Measurements from ENCODE around the gene NDP. TPM values are rescaled to one million over a fixed set of nuclear protein-coding genes. Genes with fewer than 3 reads are reported as not detected.

The NDP gene
- total and polyA plus RNA-seq, 7 experiments from 2014 or later: not detected

DNA sequence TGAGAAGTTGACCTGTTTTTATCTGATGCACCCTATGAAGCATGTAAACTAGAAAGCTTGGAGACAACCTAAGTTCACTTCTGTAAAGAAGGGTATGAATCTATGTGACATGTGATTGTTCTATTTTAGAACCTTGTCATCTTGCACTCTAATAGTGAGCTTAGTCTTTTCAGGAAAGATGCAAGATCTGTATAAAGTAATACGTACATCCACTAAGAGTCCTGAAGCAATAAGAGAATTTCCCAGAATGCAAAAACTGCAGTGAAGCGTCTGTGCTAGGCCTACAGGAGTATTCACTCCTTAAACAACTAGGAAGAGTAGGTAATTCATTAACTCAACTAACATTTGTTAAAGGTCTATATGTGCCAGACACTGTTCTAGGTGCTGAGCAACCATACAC lies 23.3 kb upstream of the NDP start:
- no peak for DNase-seq
- Mint-ChIP-seq H3K36me3 (no peaks in the 10 kb centered on the region), H3K4me3 (no peak overlapping the region), H3K9me3 (peaks cover 0 to 3% (median 0%) of the 10 kb centered on the region in 11 donors), H3K27me3 (peaks cover 0 to 3% (median 0%) of the 10 kb centered on the region in 5 donors), H3K27ac (no peak overlapping the region), H3K4me1 (no peaks in the 10 kb centered on the region)
- H3K36me3 ChIP-seq (ENCODE audit: control insufficient read depth in 2 of 3, insufficient read depth in 3 of 3, low read length in 3 of 3): no peaks in the 10 kb centered on the region
- POLR2A ChIA-PET: no interaction called here
- no peaks in the 10 kb centered on the region for H3K4me1 ChIP-seq (ENCODE audit: control insufficient read depth in 2 of 2, insufficient read depth in 2 of 2, low read length in 2 of 2)
- no peak for ATAC-seq
- no peaks in the 10 kb centered on the region for H3K27me3 ChIP-seq (ENCODE audit: control insufficient read depth in 2 of 2, insufficient read depth in 2 of 2, low read length in 2 of 2)
- H3K4me3 ChIP-seq (ENCODE audit: low read length): no peak overlapping the region
- H3K27ac ChIP-seq (ENCODE audit: low read depth, low read length): no peak overlapping the region
- intact Hi-C loops (cut with micrococcal nuclease): no loop called here
- no peaks in the 10 kb centered on the region for H3K9me3 ChIP-seq (ENCODE audit: control insufficient read depth in 2 of 3, low read length in 3 of 3)
- CTCF ChIA-PET: no interaction called here

DNA sequence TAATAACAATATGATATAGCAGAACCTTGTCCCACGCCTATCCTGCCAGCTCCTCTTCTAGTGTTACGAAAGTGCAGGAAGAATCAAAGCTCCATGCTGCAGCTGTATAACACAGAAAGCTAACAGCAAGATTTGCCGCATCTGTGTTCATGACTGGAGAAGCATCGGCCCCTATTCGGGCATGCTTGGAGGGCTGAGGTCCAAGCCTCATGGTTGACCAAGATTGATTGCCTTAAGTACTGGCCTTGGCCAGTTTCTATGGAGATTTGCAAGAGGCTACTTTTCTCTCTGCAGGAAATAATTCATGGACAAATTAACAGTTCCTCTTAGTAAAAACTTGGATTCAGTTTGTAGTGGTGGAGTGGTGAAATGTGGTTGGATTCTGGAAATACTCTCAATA lies 12.9 kb upstream of the NDP start:
- Histone ChIP-seq H3K27ac (ENCODE audit: low read depth, low read length) (no peak overlapping the region), H3K9me3 (ENCODE audit: control insufficient read depth in 2 of 3, low read length in 3 of 3) (no peaks in the 10 kb centered on the region), H3K4me1 (ENCODE audit: control insufficient read depth in 2 of 2, insufficient read depth in 2 of 2, low read length in 2 of 2) (no peaks in the 10 kb centered on the region), H3K27me3 (ENCODE audit: control insufficient read depth in 2 of 2, insufficient read depth in 2 of 2, low read length in 2 of 2) (no peaks in the 10 kb centered on the region), H3K4me3 (ENCODE audit: low read length) (no peak overlapping the region), H3K36me3 (ENCODE audit: control insufficient read depth in 2 of 3, insufficient read depth in 3 of 3, low read length in 3 of 3) (no peaks in the 10 kb centered on the region)
- intact Hi-C loops (cut with micrococcal nuclease): no loop called here
- Mint-ChIP-seq H3K36me3 (no peaks in the 10 kb centered on the region), H3K27ac (no peak overlapping the region), H3K27me3 (no peaks in the 10 kb centered on the region), H3K4me3 (no peak overlapping the region), H3K9me3 (no peaks in the 10 kb centered on the region), H3K4me1 (no peaks in the 10 kb centered on the region)
- ChIA-PET POLR2A (no interaction called here), CTCF (no interaction called here)
- DNase-seq (no peak), ATAC-seq (no peak)

DNA sequence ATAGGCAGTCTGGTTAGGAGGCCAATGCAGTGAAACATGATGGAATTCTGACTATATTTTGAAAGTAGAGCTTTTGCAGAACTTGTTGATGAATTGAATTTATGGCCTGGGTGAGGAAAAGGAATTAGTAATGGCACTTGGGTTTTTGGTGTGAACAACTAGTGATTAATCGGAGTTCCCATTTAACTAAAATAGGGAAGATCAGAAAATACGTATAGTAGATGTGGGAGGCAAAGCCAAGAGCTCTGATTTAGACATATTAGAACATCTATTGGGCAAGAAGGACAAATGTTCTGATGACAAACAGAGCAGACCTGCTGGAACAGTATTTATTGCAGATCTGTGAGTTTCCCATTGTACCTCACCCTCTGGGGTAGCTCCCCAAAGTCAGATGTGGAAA lies 12.3 kb upstream of the NDP start:
- H3K27me3 Mint-ChIP-seq: no peaks in the 10 kb centered on the region
- POLR2A ChIA-PET: no interaction called here
- H3K36me3 Mint-ChIP-seq: no peaks in the 10 kb centered on the region
- H3K27me3 ChIP-seq (ENCODE audit: control insufficient read depth in 2 of 2, insufficient read depth in 2 of 2, low read length in 2 of 2): no peaks in the 10 kb centered on the region
- H3K27ac Mint-ChIP-seq: no peak overlapping the region
- DNase-seq (no peak), ATAC-seq (no peak)
- no peak overlapping the region for H3K4me3 ChIP-seq (ENCODE audit: low read length)
- no peaks in the 10 kb centered on the region for H3K9me3 ChIP-seq (ENCODE audit: control insufficient read depth in 2 of 3, low read length in 3 of 3)
- no peaks in the 10 kb centered on the region for H3K9me3 Mint-ChIP-seq
- intact Hi-C loops (cut with micrococcal nuclease): no loop called here
- no peak overlapping the region for H3K4me3 Mint-ChIP-seq
- no peak overlapping the region for H3K27ac ChIP-seq (ENCODE audit: low read depth, low read length)
- no peaks in the 10 kb centered on the region for H3K36me3 ChIP-seq (ENCODE audit: control insufficient read depth in 2 of 3, insufficient read depth in 3 of 3, low read length in 3 of 3)
- H3K4me1 Mint-ChIP-seq: no peaks in the 10 kb centered on the region
- CTCF ChIA-PET: no interaction called here
- no peaks in the 10 kb centered on the region for H3K4me1 ChIP-seq (ENCODE audit: control insufficient read depth in 2 of 2, insufficient read depth in 2 of 2, low read length in 2 of 2)

DNA sequence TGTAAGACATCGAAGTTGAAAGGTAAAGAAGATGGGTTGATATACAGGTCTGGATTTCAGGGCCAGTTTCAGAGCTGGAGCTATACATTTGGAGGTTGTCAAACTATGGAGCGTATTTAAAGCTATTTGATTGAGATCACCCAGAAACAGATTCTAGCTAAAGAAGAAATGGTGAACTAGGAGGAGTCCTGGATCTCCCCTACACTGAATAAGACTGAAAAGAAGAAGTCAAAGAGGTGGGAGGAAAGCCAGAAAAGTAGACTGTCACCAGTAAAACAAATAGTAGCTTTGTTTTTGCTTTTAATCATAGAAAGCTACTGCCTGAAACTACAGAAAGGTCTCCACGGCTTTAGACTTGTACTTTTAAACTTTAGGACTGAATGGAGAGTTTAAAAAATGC lies 5.0 kb upstream of the NDP start:
- H3K4me1 Mint-ChIP-seq: peaks cover 0 to 9% (median 7%) of the 10 kb centered on the region in 7 donors
- H3K27me3 Mint-ChIP-seq: peaks cover 6 to 19% (median 9%) of the 10 kb centered on the region in 5 donors
- Histone ChIP-seq H3K4me3 (ENCODE audit: low read length) (no peak overlapping the region), H3K4me1 (ENCODE audit: control insufficient read depth in 2 of 2, insufficient read depth in 2 of 2, low read length in 2 of 2) (no peaks in the 10 kb centered on the region), H3K27me3 (ENCODE audit: control insufficient read depth in 2 of 2, insufficient read depth in 2 of 2, low read length in 2 of 2) (no peaks in the 10 kb centered on the region), H3K27ac (ENCODE audit: low read depth, low read length) (no peak overlapping the region), H3K9me3 (ENCODE audit: control insufficient read depth in 2 of 3, low read length in 3 of 3) (no peaks in the 10 kb centered on the region), H3K36me3 (ENCODE audit: control insufficient read depth in 2 of 3, insufficient read depth in 3 of 3, low read length in 3 of 3) (no peaks in the 10 kb centered on the region)
- H3K9me3 Mint-ChIP-seq: peaks cover 0 to 1% (median 0%) of the 10 kb centered on the region in 11 donors
- ATAC-seq (no peak), DNase-seq (no peak)
- ChIA-PET CTCF (no interaction called here), POLR2A (interaction anchor here (0.6 kb wide), 1 partner anchor 229 kb away, joined by 3 read pairs; no protein-coding TSS in a partner anchor)
- H3K36me3 Mint-ChIP-seq: peaks cover 0 to 4% (median 0%) of the 10 kb centered on the region in 5 donors
- no peak overlapping the region for H3K27ac Mint-ChIP-seq
- no peak overlapping the region for H3K4me3 Mint-ChIP-seq
- intact Hi-C loops (cut with micrococcal nuclease): no loop called here

DNA sequence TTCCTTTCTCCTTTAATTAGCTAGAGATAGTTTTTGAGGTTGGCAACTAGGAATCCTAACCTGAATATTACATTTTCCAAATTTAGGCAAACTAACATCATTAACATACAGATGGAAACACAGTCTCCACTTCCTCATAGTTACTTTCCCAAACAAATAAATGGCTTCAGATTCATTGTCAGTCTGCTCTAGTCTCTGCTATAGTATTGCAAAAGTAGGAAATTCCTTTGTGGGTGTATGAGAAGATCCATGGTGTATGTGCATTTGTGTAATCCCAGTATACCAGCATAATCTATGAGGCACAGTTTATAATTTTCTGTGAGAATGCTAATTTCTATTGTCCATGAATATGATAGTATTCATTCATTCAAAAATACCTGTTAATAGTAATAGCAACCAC lies 3.0 kb upstream of the NDP start:
- Histone ChIP-seq H3K4me1 (ENCODE audit: control insufficient read depth in 2 of 2, insufficient read depth in 2 of 2, low read length in 2 of 2) (no peaks in the 10 kb centered on the region), H3K9me3 (ENCODE audit: control insufficient read depth in 2 of 3, low read length in 3 of 3) (no peaks in the 10 kb centered on the region), H3K27ac (ENCODE audit: low read depth, low read length) (no peak overlapping the region), H3K36me3 (ENCODE audit: control insufficient read depth in 2 of 3, insufficient read depth in 3 of 3, low read length in 3 of 3) (no peaks in the 10 kb centered on the region), H3K27me3 (ENCODE audit: control insufficient read depth in 2 of 2, insufficient read depth in 2 of 2, low read length in 2 of 2) (no peaks in the 10 kb centered on the region), H3K4me3 (ENCODE audit: low read length) (no peak overlapping the region)
- CTCF ChIA-PET: no interaction called here
- Mint-ChIP-seq H3K27me3 (peaks cover 10 to 31% (median 20%) of the 10 kb centered on the region in 5 donors), H3K4me1 (peaks cover 0 to 11% (median 9%) of the 10 kb centered on the region in 7 donors), H3K36me3 (peaks cover 0 to 4% (median 0%) of the 10 kb centered on the region in 5 donors), H3K27ac (no peak overlapping the region), H3K9me3 (peaks cover 0 to 1% (median 0%) of the 10 kb centered on the region in 11 donors), H3K4me3 (no peak overlapping the region)
- DNase-seq (no peak), ATAC-seq (no peak)
- intact Hi-C loops (cut with micrococcal nuclease): no loop called here
- POLR2A ChIA-PET: no interaction called here

DNA sequence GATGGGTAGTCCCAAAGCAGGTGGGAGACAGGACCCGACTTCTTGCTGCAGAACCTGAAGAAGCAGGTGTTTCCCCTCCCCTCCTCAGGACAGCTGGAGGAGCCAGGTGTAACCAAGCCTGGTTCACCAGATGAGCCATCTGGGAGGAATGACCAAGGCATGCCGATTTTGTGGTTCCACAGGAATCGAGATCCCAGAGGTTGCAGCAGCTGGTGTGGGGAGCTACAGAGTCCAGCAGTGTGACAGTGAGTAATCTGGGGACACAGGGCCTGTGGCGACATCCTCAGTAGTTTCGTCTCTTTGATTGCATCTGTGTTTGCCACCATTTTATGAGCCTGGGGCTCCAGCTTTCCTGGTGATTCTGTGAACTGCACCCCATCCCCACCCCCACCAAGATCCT lies 2.6 kb upstream of the NDP start:
- intact Hi-C loops (cut with micrococcal nuclease): no loop called here
- POLR2A ChIA-PET: no interaction called here
- no peak for ATAC-seq

DNA sequence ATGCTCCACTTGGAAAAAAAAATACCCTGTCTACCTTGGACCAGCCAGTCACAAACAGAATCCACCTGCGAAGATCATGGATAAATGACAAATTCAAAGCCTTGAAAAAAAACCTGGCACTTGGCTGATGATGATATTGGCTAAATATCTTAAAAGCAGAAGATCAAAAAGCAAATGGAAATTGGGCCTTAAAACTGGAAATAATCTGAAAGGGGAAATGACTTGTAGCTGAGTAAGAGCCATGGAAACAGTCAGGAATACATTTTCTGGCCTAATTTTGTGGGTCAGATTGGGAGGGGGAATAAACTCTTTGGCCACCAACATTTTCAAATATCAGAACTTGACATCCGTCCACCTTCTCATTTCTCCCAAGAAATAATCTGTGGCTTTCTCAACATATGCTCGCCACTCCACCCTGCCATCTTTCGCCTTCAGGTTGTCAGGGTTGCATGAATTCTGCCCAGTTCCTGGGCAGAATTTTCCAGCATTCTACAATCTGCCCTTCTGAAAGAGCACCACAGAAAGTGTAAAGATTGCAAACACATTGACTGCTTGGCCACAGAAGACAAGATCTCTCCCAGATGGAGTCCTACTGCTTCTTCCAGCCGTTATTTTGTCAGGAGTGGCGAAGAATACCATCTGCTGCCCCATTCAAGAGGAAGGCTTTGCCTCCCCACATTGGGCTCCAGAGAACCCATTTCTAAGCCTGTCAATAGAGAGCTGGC lies 1.7 kb upstream of the NDP start:
- ChIA-PET POLR2A (no interaction called here), CTCF (no interaction called here)
- Histone ChIP-seq H3K4me3 (ENCODE audit: low read length) (no peak overlapping the region), H3K27me3 (ENCODE audit: control insufficient read depth in 2 of 2, insufficient read depth in 2 of 2, low read length in 2 of 2) (no peaks in the 10 kb centered on the region), H3K27ac (ENCODE audit: low read depth, low read length) (no peak overlapping the region), H3K9me3 (ENCODE audit: control insufficient read depth in 2 of 3, low read length in 3 of 3) (no peaks in the 10 kb centered on the region), H3K36me3 (ENCODE audit: control insufficient read depth in 2 of 3, insufficient read depth in 3 of 3, low read length in 3 of 3) (no peaks in the 10 kb centered on the region), H3K4me1 (ENCODE audit: control insufficient read depth in 2 of 2, insufficient read depth in 2 of 2, low read length in 2 of 2) (no peaks in the 10 kb centered on the region)
- peaks cover 10 to 31% (median 20%) of the 10 kb centered on the region in 5 donors for H3K27me3 Mint-ChIP-seq
- peaks cover 0 to 11% (median 9%) of the 10 kb centered on the region in 7 donors for H3K4me1 Mint-ChIP-seq
- H3K9me3 Mint-ChIP-seq: peaks cover 0 to 1% (median 0%) of the 10 kb centered on the region in 11 donors
- no peak overlapping the region for H3K27ac Mint-ChIP-seq
- H3K36me3 Mint-ChIP-seq: peaks cover 0 to 4% (median 0%) of the 10 kb centered on the region in 5 donors
- intact Hi-C loops (cut with micrococcal nuclease): no loop called here
- H3K4me3 Mint-ChIP-seq: no peak overlapping the region
- ATAC-seq (no peak), DNase-seq (no peak)

More for the DNA sequence above, 2.6 kb upstream of the NDP start:
- CTCF ChIA-PET: no interaction called here
- peaks cover 0 to 4% (median 0%) of the 10 kb centered on the region in 5 donors for H3K36me3 Mint-ChIP-seq
- no peak overlapping the region for H3K27ac Mint-ChIP-seq
- no peak overlapping the region for H3K4me3 Mint-ChIP-seq
- no peaks in the 10 kb centered on the region for H3K36me3 ChIP-seq (ENCODE audit: control insufficient read depth in 2 of 3, insufficient read depth in 3 of 3, low read length in 3 of 3)
- no peak overlapping the region for H3K27ac ChIP-seq (ENCODE audit: low read depth, low read length)
- H3K9me3 ChIP-seq (ENCODE audit: control insufficient read depth in 2 of 3, low read length in 3 of 3): no peaks in the 10 kb centered on the region
- H3K4me1 ChIP-seq (ENCODE audit: control insufficient read depth in 2 of 2, insufficient read depth in 2 of 2, low read length in 2 of 2): no peaks in the 10 kb centered on the region
- H3K4me1 Mint-ChIP-seq: peaks cover 0 to 11% (median 9%) of the 10 kb centered on the region in 7 donors
- no peaks in the 10 kb centered on the region for H3K27me3 ChIP-seq (ENCODE audit: control insufficient read depth in 2 of 2, insufficient read depth in 2 of 2, low read length in 2 of 2)
- H3K4me3 ChIP-seq (ENCODE audit: low read length): no peak overlapping the region
- H3K27me3 Mint-ChIP-seq: peaks cover 10 to 31% (median 20%) of the 10 kb centered on the region in 5 donors
- peaks cover 0 to 1% (median 0%) of the 10 kb centered on the region in 11 donors for H3K9me3 Mint-ChIP-seq
- no peak for DNase-seq

All from naive thymus-derived CD4-positive, alpha-beta T cell (primary cell).